ENCODE data around the gene TBRG4.

Gene TBRG4

GRCh38 chr7:45147858-45148652 is 36.6 kb upstream of the TBRG4 start:
- H3K4me3 ChIP-seq (ENCODE audit: low read depth, low read length): no peak overlapping the region
- H3K27me3 ChIP-seq (replicated peaks): peaks cover 4% of the 10 kb centered on the region
- no peak overlapping the region for H3K27ac ChIP-seq
- DNase-seq: no peak
- no peaks in the 10 kb centered on the region for H3K36me3 ChIP-seq (replicated peaks)
- TF ChIP-seq CTCF (IDR thresholded peaks at IDR 0.05; ENCODE audit: low read depth, low read length, missing control alignments): no peak
- in situ Hi-C loops (cut with HindIII; ENCODE audit: low pct_ligation_motif_present, low sequenced_read_pairs): no loop called here

- DNase-seq: no peak
- H3K36me3 ChIP-seq (replicated peaks): no peaks in the 10 kb centered on the region
- no peak overlapping the region for H3K27ac ChIP-seq
- in situ Hi-C loops (cut with HindIII; ENCODE audit: low pct_ligation_motif_present, low sequenced_read_pairs): no loop called here
- no peak overlapping the region for H3K4me3 ChIP-seq (ENCODE audit: low read depth, low read length)
- peaks cover 4% of the 10 kb centered on the region for H3K27me3 ChIP-seq (replicated peaks)
- no peak for TF ChIP-seq CTCF (IDR thresholded peaks at IDR 0.05; ENCODE audit: low read depth, low read length, missing control alignments)
These were observed 35.3 kb upstream of the TBRG4 start for GRCh38 chr7:45146531-45147379.

GRCh38 chr7:45145881-45146280 is 34.4 kb upstream of the TBRG4 start:
- Histone ChIP-seq H3K27ac (no peak overlapping the region), H3K36me3 (replicated peaks) (no peaks in the 10 kb centered on the region), H3K27me3 (replicated peaks) (peaks cover 4% of the 10 kb centered on the region), H3K4me3 (ENCODE audit: low read depth, low read length) (no peak overlapping the region)
- in situ Hi-C loops (cut with HindIII; ENCODE audit: low pct_ligation_motif_present, low sequenced_read_pairs): no loop called here
- TF ChIP-seq CTCF (IDR thresholded peaks at IDR 0.05; ENCODE audit: low read depth, low read length, missing control alignments): no peak
- no peak for DNase-seq

DNA sequence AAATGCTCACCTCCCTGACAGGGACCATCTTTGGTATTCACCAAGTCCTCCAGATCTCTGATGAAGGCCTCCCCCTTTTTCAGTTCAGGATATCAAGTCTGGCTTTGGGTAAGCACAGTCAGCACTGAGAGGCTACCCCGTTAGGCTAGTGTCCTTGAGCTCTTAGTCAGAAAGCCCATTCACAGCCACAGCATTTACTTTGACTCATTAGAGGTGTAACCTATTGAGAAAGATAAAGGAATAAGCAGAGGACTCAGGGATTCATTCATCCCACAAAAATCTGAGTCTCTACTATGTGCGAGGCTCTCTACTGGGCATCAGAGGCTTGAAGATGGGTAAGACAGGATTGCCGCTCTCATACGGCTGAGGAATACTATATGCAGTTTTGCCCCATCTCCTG is 32.1 kb upstream of the TBRG4 start:
- in situ Hi-C loops (cut with HindIII; ENCODE audit: low pct_ligation_motif_present, low sequenced_read_pairs): no loop called here
- TF ChIP-seq CTCF (IDR thresholded peaks at IDR 0.05; ENCODE audit: low read depth, low read length, missing control alignments): no peak
- Histone ChIP-seq H3K36me3 (replicated peaks) (no peaks in the 10 kb centered on the region), H3K4me3 (ENCODE audit: low read depth, low read length) (no peak overlapping the region), H3K27ac (no peak overlapping the region), H3K27me3 (replicated peaks) (peaks cover 4% of the 10 kb centered on the region)
- DNase-seq: peak; percentile 34

GRCh38 chr7:45140827-45141226 is 29.3 kb upstream of the TBRG4 start:
- in situ Hi-C loops (cut with HindIII; ENCODE audit: low pct_ligation_motif_present, low sequenced_read_pairs): no loop called here

More at GRCh38 chr7:45140827-45141226, 29.3 kb upstream of the TBRG4 start:
- no peak for DNase-seq
- no peaks in the 10 kb centered on the region for H3K27me3 ChIP-seq (replicated peaks)
- H3K27ac ChIP-seq: no peak overlapping the region
- no peaks in the 10 kb centered on the region for H3K36me3 ChIP-seq (replicated peaks)
- TF ChIP-seq CTCF (IDR thresholded peaks at IDR 0.05; ENCODE audit: low read depth, low read length, missing control alignments): no peak
- H3K4me3 ChIP-seq (ENCODE audit: low read depth, low read length): no peak overlapping the region

Data from brain microvascular endothelial cell (primary cell).